ENCODE measurements around the gene MIPEP.
"Not testable (repeated sequence)": the region's sequence is repeated elsewhere in the genome, so short reads cannot be mapped to it uniquely, and the experiment has no call there.

MIPEP gene

GRCh38 chr13:23770428-23770827 lies 118.8 kb downstream of the MIPEP start:
- no peak for DNase-seq

- no peak for DNase-seq
Measured at GRCh38 chr13:23769401-23769800, 119.8 kb downstream of the MIPEP start.

- no peak for DNase-seq
Measured at GRCh38 chr13:23767838-23768237, 121.4 kb downstream of the MIPEP start.

- DNase-seq, result no peak
Measured at GRCh38 chr13:23766939-23767338, 122.3 kb downstream of the MIPEP start.

- no peak for DNase-seq
Measured at GRCh38 chr13:23766283-23766682, 122.9 kb downstream of the MIPEP start.

GRCh38 chr13:23765531-23765930 lies 123.7 kb downstream of the MIPEP start:
- DNase-seq, result no peak

- no peak for DNase-seq
Measured at GRCh38 chr13:23763318-23763717, 125.9 kb downstream of the MIPEP start.

GRCh38 chr13:23761760-23762159 lies 127.4 kb downstream of the MIPEP start:
- DNase-seq, result not testable (repeated sequence)

GRCh38 chr13:23760000-23760399 lies 129.2 kb downstream of the MIPEP start:
- no peak for DNase-seq

GRCh38 chr13:23758798-23759527 lies 130.2 kb downstream of the MIPEP start:
- no peak for DNase-seq

GRCh38 chr13:23754997-23755396 lies 134.2 kb downstream of the MIPEP start:
- no peak for DNase-seq

- DNase-seq, result no peak
Measured at GRCh38 chr13:23754506-23754905, 134.7 kb downstream of the MIPEP start.

- DNase-seq, result no peak
Measured at GRCh38 chr13:23753458-23753857, 135.7 kb downstream of the MIPEP start.

GRCh38 chr13:23752111-23753001 lies 136.8 kb downstream of the MIPEP start:
- no peak for DNase-seq

GRCh38 chr13:23751195-23751594 lies 138.0 kb downstream of the MIPEP start:
- DNase-seq, result no peak

GRCh38 chr13:23750383-23751121 lies 138.6 kb downstream of the MIPEP start:
- no peak for DNase-seq

- no peak for DNase-seq
Measured at GRCh38 chr13:23749288-23749873, 139.8 kb downstream of the MIPEP start.

GRCh38 chr13:23748109-23748990 lies 140.8 kb downstream of the MIPEP start:
- no peak for DNase-seq

- not testable (repeated sequence) for DNase-seq
Measured at GRCh38 chr13:23746141-23746540, 143.1 kb downstream of the MIPEP start.

- no peak for DNase-seq
Measured at GRCh38 chr13:23744315-23744714, 144.9 kb downstream of the MIPEP start.

GRCh38 chr13:23743278-23744076 lies 145.7 kb downstream of the MIPEP start:
- no peak for DNase-seq

All from inflammatory macrophage treated with lipopolysaccharide for 1 hour (primary cell).